Measurements from ENCODE around the gene ICAM3. TPM values are rescaled to one million over a fixed set of nuclear protein-coding genes. Genes with fewer than 3 reads are reported as not detected.

Gene ICAM3
- total and polyA plus RNA-seq, 4 experiments from 2014 or later: 191 to 287 (median 217) TPM

- H3K27ac ChIP-seq (ENCODE audit: low read depth, low read length): no peak overlapping the region
- H3K4me1 ChIP-seq (ENCODE audit: insufficient read depth, low read length): peaks cover 18% of the 10 kb centered on the region
- no peaks in the 10 kb centered on the region for H3K27me3 ChIP-seq (ENCODE audit: insufficient read depth, low read length)
- Mint-ChIP-seq H3K27me3 (no peaks in the 10 kb centered on the region), H3K4me3 (no peak overlapping the region), H3K36me3 (peaks cover 10 to 44% of the 10 kb centered on the region in 2 donors), H3K9me3 (no peaks in the 10 kb centered on the region), H3K27ac (no peak overlapping the region), H3K4me1 (peaks cover 7 to 30% (median 17%) of the 10 kb centered on the region in 4 donors)
- ChIA-PET CTCF (ENCODE audit: partially characterized antibody) (interaction anchor here (3.3 kb wide), 1 partner anchor 69 kb away, joined by 18 read pairs; no protein-coding TSS in a partner anchor), POLR2A (ENCODE audit: partially characterized antibody) (no interaction called here)
- H3K4me3 ChIP-seq (ENCODE audit: low read length in 2 of 2): no peak overlapping the region
- peaks cover 58% of the 10 kb centered on the region for H3K36me3 ChIP-seq (ENCODE audit: insufficient read depth, low read length)
- DNase-seq: no peak
- H3K9me3 ChIP-seq (ENCODE audit: control insufficient read depth in 1 of 2, low read length in 2 of 2): no peaks in the 10 kb centered on the region
- intact Hi-C loops (cut with micrococcal nuclease): no loop called here
Observed at GRCh38 chr19:10328558-10329429, 10.6 kb downstream of the ICAM3 start.

- Mint-ChIP-seq H3K27me3 (no peaks in the 10 kb centered on the region), H3K36me3 (peaks cover 6 to 34% of the 10 kb centered on the region in 2 donors), H3K4me1 (peaks cover 4 to 23% (median 9%) of the 10 kb centered on the region in 4 donors), H3K4me3 (no peak overlapping the region), H3K9me3 (no peaks in the 10 kb centered on the region), H3K27ac (no peak overlapping the region)
- ChIA-PET POLR2A (ENCODE audit: partially characterized antibody) (no interaction called here), CTCF (ENCODE audit: partially characterized antibody) (interaction anchor here (0.6 kb wide), 1 partner anchor 16 kb away, joined by 3 read pairs; no protein-coding TSS in a partner anchor)
- Histone ChIP-seq H3K4me3 (ENCODE audit: low read length in 2 of 2) (no peak overlapping the region), H3K27ac (ENCODE audit: low read depth, low read length) (no peak overlapping the region), H3K4me1 (ENCODE audit: insufficient read depth, low read length) (peaks cover 14% of the 10 kb centered on the region), H3K9me3 (ENCODE audit: control insufficient read depth in 1 of 2, low read length in 2 of 2) (no peaks in the 10 kb centered on the region), H3K36me3 (ENCODE audit: insufficient read depth, low read length) (peaks cover 61% of the 10 kb centered on the region), H3K27me3 (ENCODE audit: insufficient read depth, low read length) (no peaks in the 10 kb centered on the region)
- intact Hi-C loops (cut with micrococcal nuclease): no loop called here
- no peak for DNase-seq
Observed at GRCh38 chr19:10327793-10328192, 11.6 kb downstream of the ICAM3 start.

GRCh38 chr19:10325732-10326131 lies 13.7 kb downstream of the ICAM3 start:
- Mint-ChIP-seq H3K27me3 (no peaks in the 10 kb centered on the region), H3K4me1 (peaks cover 0 to 13% (median 3%) of the 10 kb centered on the region in 4 donors), H3K4me3 (no peak overlapping the region), H3K36me3 (peaks cover 11 to 35% of the 10 kb centered on the region in 2 donors), H3K27ac (no peak overlapping the region), H3K9me3 (peaks cover 0 to 2% (median 0%) of the 10 kb centered on the region in 8 donors)
- DNase-seq: no peak
- CTCF ChIA-PET (ENCODE audit: partially characterized antibody): interaction anchor here (0.9 to 2.0 kb wide), 2 partner anchors 56 to 65 kb away, joined by 3 to 5 read pairs; no protein-coding TSS in a partner anchor
- intact Hi-C loops (cut with micrococcal nuclease): no loop called here
- no peaks in the 10 kb centered on the region for H3K4me1 ChIP-seq (ENCODE audit: insufficient read depth, low read length)
- H3K27me3 ChIP-seq (ENCODE audit: insufficient read depth, low read length): no peaks in the 10 kb centered on the region
- POLR2A ChIA-PET (ENCODE audit: partially characterized antibody): interaction anchor here (1.2 kb wide), 1 partner anchor 10 kb away, joined by 3 read pairs; the partner anchor contains the start of gene FDX2
- H3K4me3 ChIP-seq (ENCODE audit: low read length in 2 of 2): no peak overlapping the region
- peaks cover 80% of the 10 kb centered on the region for H3K36me3 ChIP-seq (ENCODE audit: insufficient read depth, low read length)
- H3K9me3 ChIP-seq (ENCODE audit: control insufficient read depth in 1 of 2, low read length in 2 of 2): no peaks in the 10 kb centered on the region
- H3K27ac ChIP-seq (ENCODE audit: low read depth, low read length): no peak overlapping the region

GRCh38 chr19:10321874-10322835 lies 17.3 kb downstream of the ICAM3 start:
- H3K4me1 Mint-ChIP-seq: peaks cover 0 to 3% (median 3%) of the 10 kb centered on the region in 4 donors
- ChIA-PET POLR2A (ENCODE audit: partially characterized antibody) (interaction anchor here (1.1 to 1.4 kb wide), 2 partner anchors 11 to 33 kb away, joined by 3 to 4 read pairs; partner anchors contain the start of genes ICAM5 and RAVER1), CTCF (ENCODE audit: partially characterized antibody) (no interaction called here)
- intact Hi-C loops (cut with micrococcal nuclease): no loop called here
- H3K36me3 ChIP-seq (ENCODE audit: insufficient read depth, low read length): peaks cover 64% of the 10 kb centered on the region
- H3K4me1 ChIP-seq (ENCODE audit: insufficient read depth, low read length): no peaks in the 10 kb centered on the region
- peak overlapping the region in 4 of 7 donors; percentile 15 to 72 (median 51) for H3K27ac Mint-ChIP-seq
- no peak for DNase-seq
- no peak overlapping the region for H3K4me3 Mint-ChIP-seq
- H3K9me3 ChIP-seq (ENCODE audit: control insufficient read depth in 1 of 2, low read length in 2 of 2): no peaks in the 10 kb centered on the region
- H3K36me3 Mint-ChIP-seq: peaks cover 12 to 37% of the 10 kb centered on the region in 2 donors
- H3K27me3 ChIP-seq (ENCODE audit: insufficient read depth, low read length): no peaks in the 10 kb centered on the region
- H3K27ac ChIP-seq (ENCODE audit: low read depth, low read length): no peak overlapping the region
- no peaks in the 10 kb centered on the region for H3K27me3 Mint-ChIP-seq
- H3K9me3 Mint-ChIP-seq: peaks cover 0 to 2% (median 0%) of the 10 kb centered on the region in 8 donors
- H3K4me3 ChIP-seq (ENCODE audit: low read length in 2 of 2): no peak overlapping the region

- CTCF ChIA-PET (ENCODE audit: partially characterized antibody): interaction anchor here (1.5 kb wide), 1 partner anchor 67 kb away, joined by 3 read pairs; no protein-coding TSS in a partner anchor
- POLR2A ChIA-PET (ENCODE audit: partially characterized antibody): interaction anchor here (1.1 to 1.4 kb wide), 2 partner anchors 9 to 32 kb away, joined by 3 to 4 read pairs; partner anchors contain the start of gene ICAM5
Observed at GRCh38 chr19:10321417-10321797, 18.0 kb downstream of the ICAM3 start.

GRCh38 chr19:10320602-10321416 lies 18.6 kb downstream of the ICAM3 start:
- Histone ChIP-seq H3K4me1 (ENCODE audit: insufficient read depth, low read length) (peaks cover 6% of the 10 kb centered on the region), H3K27me3 (ENCODE audit: insufficient read depth, low read length) (no peaks in the 10 kb centered on the region), H3K27ac (ENCODE audit: low read depth, low read length) (no peak overlapping the region), H3K9me3 (ENCODE audit: control insufficient read depth in 1 of 2, low read length in 2 of 2) (no peaks in the 10 kb centered on the region), H3K4me3 (ENCODE audit: low read length in 2 of 2) (no peak overlapping the region), H3K36me3 (ENCODE audit: insufficient read depth, low read length) (peaks cover 59% of the 10 kb centered on the region)
- Mint-ChIP-seq H3K27me3 (no peaks in the 10 kb centered on the region), H3K4me1 (peaks cover 4 to 9% (median 6%) of the 10 kb centered on the region in 4 donors), H3K9me3 (peaks cover 0 to 2% (median 0%) of the 10 kb centered on the region in 8 donors), H3K27ac (no peak overlapping the region), H3K36me3 (peaks cover 12 to 37% of the 10 kb centered on the region in 2 donors), H3K4me3 (no peak overlapping the region)
- DNase-seq: no peak
- intact Hi-C loops (cut with micrococcal nuclease): no loop called here
- ChIA-PET CTCF (ENCODE audit: partially characterized antibody) (interaction anchor here (0.7 to 1.5 kb wide), 2 partner anchors 12 to 68 kb away, joined by 3 to 4 read pairs; no protein-coding TSS in a partner anchor), POLR2A (ENCODE audit: partially characterized antibody) (interaction anchor here (1.1 to 1.4 kb wide), 2 partner anchors 10 to 31 kb away, joined by 3 to 4 read pairs; partner anchors contain the start of gene ICAM5)

More at GRCh38 chr19:10321417-10321797, 18.0 kb downstream of the ICAM3 start:
- intact Hi-C loops (cut with micrococcal nuclease): no loop called here
- no peak overlapping the region for H3K4me3 ChIP-seq (ENCODE audit: low read length in 2 of 2)
- H3K27ac Mint-ChIP-seq: peak overlapping the region in 1 of 7 donors; percentile 72
- H3K36me3 Mint-ChIP-seq: peaks cover 12 to 34% of the 10 kb centered on the region in 2 donors
- H3K27ac ChIP-seq (ENCODE audit: low read depth, low read length): no peak overlapping the region
- DNase-seq: no peak
- H3K9me3 ChIP-seq (ENCODE audit: control insufficient read depth in 1 of 2, low read length in 2 of 2): no peaks in the 10 kb centered on the region
- no peak overlapping the region for H3K4me3 Mint-ChIP-seq
- no peaks in the 10 kb centered on the region for H3K4me1 ChIP-seq (ENCODE audit: insufficient read depth, low read length)
- H3K9me3 Mint-ChIP-seq: peaks cover 0 to 2% (median 0%) of the 10 kb centered on the region in 8 donors
- no peaks in the 10 kb centered on the region for H3K27me3 Mint-ChIP-seq
- H3K4me1 Mint-ChIP-seq: peaks cover 0 to 3% (median 3%) of the 10 kb centered on the region in 4 donors
- peaks cover 61% of the 10 kb centered on the region for H3K36me3 ChIP-seq (ENCODE audit: insufficient read depth, low read length)
- H3K27me3 ChIP-seq (ENCODE audit: insufficient read depth, low read length): no peaks in the 10 kb centered on the region
